ENCODE results near the gene RPRD1B. TPM values are rescaled to one million over a fixed set of nuclear protein-coding genes. Genes with fewer than 3 reads are reported as not detected.
A peak's percentile ranks its signal among the peaks of the same experiment; 100 is the strongest.

Gene RPRD1B
- total RNA-seq, 1 donor from 2014 or later, result 21.1 TPM

GRCh38 chr20:38055848-38056247 lies 22.3 kb downstream of the RPRD1B start:
- no peak overlapping the region for H3K4me3 ChIP-seq (ENCODE audit: low read depth, low read length)
- DNase-seq (ENCODE audit: low read depth), result no peak
- H3K36me3 ChIP-seq (ENCODE audit: control insufficient read depth, insufficient read depth, low read length), result peaks cover 2% of the 10 kb centered on the region
- TF ChIP-seq CTCF (IDR thresholded peaks at IDR 0.05; ENCODE audit: insufficient read depth, low read length, poor library complexity, severe bottlenecking), result no peak
- no peaks in the 10 kb centered on the region for H3K27me3 ChIP-seq (ENCODE audit: control insufficient read depth, insufficient read depth, low read length)

GRCh38 chr20:38057351-38057972 lies 23.9 kb downstream of the RPRD1B start:
- peak; percentile 80 for TF ChIP-seq CTCF (IDR thresholded peaks at IDR 0.05; ENCODE audit: insufficient read depth, low read length, poor library complexity, severe bottlenecking)
- Histone ChIP-seq H3K27me3 (ENCODE audit: control insufficient read depth, insufficient read depth, low read length) (no peaks in the 10 kb centered on the region), H3K36me3 (ENCODE audit: control insufficient read depth, insufficient read depth, low read length) (peaks cover 2% of the 10 kb centered on the region), H3K4me3 (ENCODE audit: low read depth, low read length) (no peak overlapping the region)
- no peak for DNase-seq (ENCODE audit: low read depth)

- peaks cover 2% of the 10 kb centered on the region for H3K36me3 ChIP-seq (ENCODE audit: control insufficient read depth, insufficient read depth, low read length)
- DNase-seq (ENCODE audit: low read depth), result no peak
- H3K27me3 ChIP-seq (ENCODE audit: control insufficient read depth, insufficient read depth, low read length), result no peaks in the 10 kb centered on the region
- H3K4me3 ChIP-seq (ENCODE audit: low read depth, low read length), result no peak overlapping the region
- no peak for TF ChIP-seq CTCF (IDR thresholded peaks at IDR 0.05; ENCODE audit: insufficient read depth, low read length, poor library complexity, severe bottlenecking)
Observed at GRCh38 chr20:38059832-38060231, 26.3 kb downstream of the RPRD1B start.

- TF ChIP-seq CTCF (IDR thresholded peaks at IDR 0.05; ENCODE audit: insufficient read depth, low read length, poor library complexity, severe bottlenecking), result no peak
- H3K4me3 ChIP-seq (ENCODE audit: low read depth, low read length), result no peak overlapping the region
- peaks cover 2% of the 10 kb centered on the region for H3K36me3 ChIP-seq (ENCODE audit: control insufficient read depth, insufficient read depth, low read length)
- DNase-seq (ENCODE audit: low read depth), result no peak
- H3K27me3 ChIP-seq (ENCODE audit: control insufficient read depth, insufficient read depth, low read length), result no peaks in the 10 kb centered on the region
Observed at GRCh38 chr20:38060536-38060935, 27.0 kb downstream of the RPRD1B start.

- H3K27me3 ChIP-seq (ENCODE audit: control insufficient read depth, insufficient read depth, low read length), result no peaks in the 10 kb centered on the region
- no peak overlapping the region for H3K4me3 ChIP-seq (ENCODE audit: low read depth, low read length)
- TF ChIP-seq CTCF (IDR thresholded peaks at IDR 0.05; ENCODE audit: insufficient read depth, low read length, poor library complexity, severe bottlenecking), result no peak
- H3K36me3 ChIP-seq (ENCODE audit: control insufficient read depth, insufficient read depth, low read length), result peaks cover 2% of the 10 kb centered on the region
- DNase-seq (ENCODE audit: low read depth), result no peak
Observed at GRCh38 chr20:38061109-38061508, 27.6 kb downstream of the RPRD1B start.

GRCh38 chr20:38062890-38063289 lies 29.3 kb downstream of the RPRD1B start:
- peaks cover 2% of the 10 kb centered on the region for H3K36me3 ChIP-seq (ENCODE audit: control insufficient read depth, insufficient read depth, low read length)
- no peak for TF ChIP-seq CTCF (IDR thresholded peaks at IDR 0.05; ENCODE audit: insufficient read depth, low read length, poor library complexity, severe bottlenecking)
- no peak overlapping the region for H3K4me3 ChIP-seq (ENCODE audit: low read depth, low read length)
- DNase-seq (ENCODE audit: low read depth), result no peak
- no peaks in the 10 kb centered on the region for H3K27me3 ChIP-seq (ENCODE audit: control insufficient read depth, insufficient read depth, low read length)

Measured in kidney epithelial cell (primary cell).